Activated CD8-positive, alpha-beta T cell treated with anti-CD3 and anti-CD28 coated beads for 36 hours (primary cell): ENCODE data around the gene GSAP. TPM values are rescaled to one million over a fixed set of nuclear protein-coding genes. Genes with fewer than 3 reads are reported as not detected.
"Not testable (repeated sequence)": the region's sequence is repeated elsewhere in the genome, so short reads cannot be mapped to it uniquely, and the experiment has no call there.

Experiments used
- ATAC-seq: fragments of 200-7000 bp; cut with Tn5 transposase; one replicate; pipeline ENCODE4 v1.10.0; 2021; ENCODE audit warnings: mild to moderate bottlenecking, moderate library complexity
- CTCF ChIA-PET: fragments of 350-600 bp; sonication (Branson Sonifier 250); formaldehyde crosslinking; loops from one replicate; lab custom pipeline; 2021; ENCODE audit warnings: antibody characterized with exemption; lab: Charles Lee
- POLR2A ChIA-PET: fragments of 350-600 bp; sonication (Branson Sonifier 250); formaldehyde crosslinking; loops from one replicate; lab custom pipeline; 2021; ENCODE audit warnings: antibody characterized with exemption; lab: Charles Lee
- DNase-seq: peaks from one replicate; pipeline ENCODE4 v3.0.0-alpha.2; 2020
- H3K27ac Mint-ChIP-seq: one replicate; pipeline ENCODE4 v1.8.0; 2021; ENCODE audit warnings: mild to moderate bottlenecking, mixed read lengths
- H3K27me3 Mint-ChIP-seq: one replicate; pipeline ENCODE4 v1.8.0; 2021; ENCODE audit warnings: mixed read lengths
- H3K36me3 Mint-ChIP-seq: one replicate; pipeline ENCODE4 v1.8.0; 2021; ENCODE audit warnings: low read depth, mixed read lengths
- H3K4me1 Mint-ChIP-seq: one replicate; pipeline ENCODE4 v1.8.0; 2021; ENCODE audit warnings: low read depth, mixed read lengths
- H3K4me3 Mint-ChIP-seq: one replicate; pipeline ENCODE4 v1.8.0; 2021; ENCODE audit warnings: mild to moderate bottlenecking, moderate library complexity, mixed read lengths
- H3K9me3 Mint-ChIP-seq: one replicate; pipeline ENCODE4 v1.8.0; 2021; ENCODE audit warnings: mixed read lengths
- CTCF ChIP-seq: fragments of 200-600 bp; IDR thresholded peaks from one replicate; pipeline ENCODE4 v1.8.0; 2022; ENCODE audit warnings: antibody characterized with exemption, mild to moderate bottlenecking
- intact Hi-C: fragments of 100-400 bp; cut with micrococcal nuclease; formaldehyde crosslinking; loops from one replicate; pipeline ENCODE4 v1.10.0; 2022
- total RNA-seq, 2 experiments: library from RNA; stranded (reverse); gene quantifications; one replicate each; pipeline ENCODE4 v1.2.3, GENCODE V29; 2021

GSAP gene
- total RNA-seq, result 1 to 10 TPM; 1.9 to 3.0 TPM

- H3K36me3 Mint-ChIP-seq, result no peaks in the 10 kb centered on the region
- POLR2A ChIA-PET, result interaction anchor here (0.8 to 1.7 kb wide), 2 partner anchors 13 to 58 kb away, joined by 3 to 6 read pairs; no protein-coding TSS in a partner anchor
- no peak for TF ChIP-seq CTCF
- CTCF ChIA-PET, result interaction anchor here (2.0 kb wide), 1 partner anchor 11 kb away, joined by 6 read pairs; no protein-coding TSS in a partner anchor
- no peaks in the 10 kb centered on the region for H3K9me3 Mint-ChIP-seq
- H3K27me3 Mint-ChIP-seq, result peaks cover 7% of the 10 kb centered on the region
- peak within 1 kb of the TSS; percentile 65 for H3K4me3 Mint-ChIP-seq
- peak; percentile 44 for DNase-seq
- peaks cover 41% of the 10 kb centered on the region for H3K4me1 Mint-ChIP-seq
- peak within 1 kb of the TSS; percentile 30 for H3K27ac Mint-ChIP-seq
- peak; percentile 66 for ATAC-seq
- intact Hi-C loops, result no loop called here
Measured at GRCh38 chr7:77415823-77416620, at the start of gene GSAP. TSS of gene GSAP (minus strand) at chr7:77416349. CDS start at chr7:77416321, 28 bp downstream.

- ChIA-PET POLR2A (no interaction called here), CTCF (no interaction called here)
- peaks cover 14% of the 10 kb centered on the region for H3K4me1 Mint-ChIP-seq
- ATAC-seq, result no peak
- H3K27me3 Mint-ChIP-seq, result no peaks in the 10 kb centered on the region
- no peak for DNase-seq
- no peak for TF ChIP-seq CTCF
- intact Hi-C loops, result loop anchor here (10.0 kb wide), 1 partner anchor 110 kb away; no protein-coding TSS in a partner anchor
- H3K36me3 Mint-ChIP-seq, result no peaks in the 10 kb centered on the region
- no peak overlapping the region for H3K4me3 Mint-ChIP-seq
- peaks cover 3% of the 10 kb centered on the region for H3K9me3 Mint-ChIP-seq
- H3K27ac Mint-ChIP-seq, result no peak overlapping the region
Measured at GRCh38 chr7:77465256-77465655, 49.1 kb upstream of the GSAP start.

GRCh38 chr7:77464589-77464988 lies 48.4 kb upstream of the GSAP start:
- Mint-ChIP-seq H3K27me3 (no peaks in the 10 kb centered on the region), H3K27ac (no peak overlapping the region), H3K4me1 (peaks cover 14% of the 10 kb centered on the region), H3K4me3 (no peak overlapping the region), H3K9me3 (peaks cover 3% of the 10 kb centered on the region), H3K36me3 (no peaks in the 10 kb centered on the region)
- DNase-seq (no peak), ATAC-seq (peak; percentile 37)
- intact Hi-C loops, result loop anchor here (10.0 kb wide), 1 partner anchor 110 kb away; no protein-coding TSS in a partner anchor
- TF ChIP-seq CTCF, result no peak
- ChIA-PET POLR2A (no interaction called here), CTCF (no interaction called here)

- H3K4me1 Mint-ChIP-seq, result peaks cover 14% of the 10 kb centered on the region
Measured at GRCh38 chr7:77463632-77464031, 47.5 kb upstream of the GSAP start.

GRCh38 chr7:77461842-77462241 lies 45.7 kb upstream of the GSAP start:
- Mint-ChIP-seq H3K27ac (no peak overlapping the region), H3K4me3 (no peak overlapping the region), H3K9me3 (no peaks in the 10 kb centered on the region), H3K27me3 (no peaks in the 10 kb centered on the region), H3K4me1 (peaks cover 14% of the 10 kb centered on the region), H3K36me3 (no peaks in the 10 kb centered on the region)
- intact Hi-C loops, result loop anchor here (10.0 kb wide), 1 partner anchor 107 kb away; no protein-coding TSS in a partner anchor
- POLR2A ChIA-PET, result no interaction called here
- ATAC-seq (no peak), DNase-seq (no peak)
- no peak for TF ChIP-seq CTCF
- CTCF ChIA-PET, result no interaction called here

More at GRCh38 chr7:77463632-77464031, 47.5 kb upstream of the GSAP start:
- POLR2A ChIA-PET, H3K9me3 Mint-ChIP-seq, H3K27ac Mint-ChIP-seq, H3K36me3 Mint-ChIP-seq, CTCF ChIA-PET, H3K27me3 Mint-ChIP-seq, H3K4me3 Mint-ChIP-seq: not testable (repeated sequence)
- intact Hi-C loops, result loop anchor here (10.0 kb wide), 1 partner anchor 109 kb away; no protein-coding TSS in a partner anchor
- DNase-seq, result peak; percentile 39
- peak; percentile 85 for ATAC-seq
